Progenitor cell of endocrine pancreas (in vitro differentiated cells): ENCODE measurements around the gene COX20. TPM values are rescaled to one million over a fixed set of nuclear protein-coding genes. Genes with fewer than 3 reads are reported as not detected.

ENCODE experiments used
- DNase-seq: peaks from one replicate; pipeline ENCODE4 v3.0.0; 2021; ENCODE audit warnings: low spot score; ENCODE audit not compliant: unreplicated experiment
- H3K27ac Mint-ChIP-seq: 2 replicates; pipeline ENCODE4 v1.8.0; 2021; ENCODE audit warnings: mild to moderate bottlenecking, moderate library complexity, mixed read lengths
- H3K27me3 Mint-ChIP-seq: 2 replicates; pipeline ENCODE4 v1.8.0; 2021; ENCODE audit warnings: mixed read lengths
- H3K36me3 Mint-ChIP-seq: 2 replicates; pipeline ENCODE4 v1.8.0; 2022; ENCODE audit warnings: mixed read lengths; ENCODE audit not compliant: insufficient read depth
- H3K4me1 Mint-ChIP-seq: 2 replicates; pipeline ENCODE4 v1.8.0; 2021; ENCODE audit warnings: low read depth, mixed read lengths
- H3K4me3 Mint-ChIP-seq: 2 replicates; pipeline ENCODE4 v1.8.0; 2021; ENCODE audit warnings: low read depth, mild to moderate bottlenecking, moderate library complexity, mixed read lengths
- H3K9me3 Mint-ChIP-seq: 2 replicates; pipeline ENCODE4 v1.8.0; 2021; ENCODE audit warnings: low read depth, mixed read lengths
- total RNA-seq: library from RNA; stranded (reverse); gene quantifications from 2 replicates; pipeline ENCODE4 v1.2.1, GENCODE V29; 2021
- TF ChIP-seq, protein P1 (sequence below): fragments of 200-600 bp; sonication (generic); IDR thresholded peaks from one replicate; pipeline ENCODE4 v1.5.0; 2021; ENCODE audit warnings: antibody characterized with exemption, mild to moderate bottlenecking; ENCODE audit not compliant: unreplicated experiment

The COX20 gene
- total RNA-seq, 1 donor from 2014 or later: 31.8 TPM

DNA sequence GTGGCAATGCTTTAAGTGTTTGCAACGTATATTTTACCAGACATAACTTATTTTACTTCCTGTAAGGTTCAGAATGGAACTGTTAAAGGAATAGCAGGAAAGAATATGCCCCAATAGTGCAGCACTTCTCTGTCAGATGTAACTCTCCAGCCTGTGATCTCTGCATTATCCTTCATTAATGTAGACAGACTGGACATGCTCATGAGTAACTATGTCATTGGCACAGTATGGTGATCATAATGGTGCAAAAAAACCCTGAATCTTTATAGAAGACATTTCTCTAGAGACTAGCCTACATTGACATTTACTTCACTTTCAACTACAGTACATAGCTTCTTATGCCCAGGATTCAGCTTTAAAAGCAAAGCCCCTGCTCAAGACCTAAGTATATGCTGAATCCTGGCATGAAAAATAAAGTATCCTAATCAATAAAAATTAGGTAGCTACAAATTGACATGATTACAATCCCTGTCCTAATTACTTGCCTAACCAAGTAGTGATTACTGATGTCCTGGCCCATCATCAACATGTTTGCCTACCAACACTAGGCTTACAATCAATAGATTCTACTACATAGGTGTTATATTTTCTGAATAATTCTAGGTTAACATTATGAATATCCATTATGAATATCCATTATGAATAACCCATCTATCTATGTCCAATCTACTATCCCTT, 13.9 kb downstream of the COX20 start:
- DNase-seq: no peak
- no peaks in the 10 kb centered on the region for H3K9me3 Mint-ChIP-seq
- peaks cover 9% of the 10 kb centered on the region for H3K4me1 Mint-ChIP-seq
- TF ChIP-seq, protein P1, sequence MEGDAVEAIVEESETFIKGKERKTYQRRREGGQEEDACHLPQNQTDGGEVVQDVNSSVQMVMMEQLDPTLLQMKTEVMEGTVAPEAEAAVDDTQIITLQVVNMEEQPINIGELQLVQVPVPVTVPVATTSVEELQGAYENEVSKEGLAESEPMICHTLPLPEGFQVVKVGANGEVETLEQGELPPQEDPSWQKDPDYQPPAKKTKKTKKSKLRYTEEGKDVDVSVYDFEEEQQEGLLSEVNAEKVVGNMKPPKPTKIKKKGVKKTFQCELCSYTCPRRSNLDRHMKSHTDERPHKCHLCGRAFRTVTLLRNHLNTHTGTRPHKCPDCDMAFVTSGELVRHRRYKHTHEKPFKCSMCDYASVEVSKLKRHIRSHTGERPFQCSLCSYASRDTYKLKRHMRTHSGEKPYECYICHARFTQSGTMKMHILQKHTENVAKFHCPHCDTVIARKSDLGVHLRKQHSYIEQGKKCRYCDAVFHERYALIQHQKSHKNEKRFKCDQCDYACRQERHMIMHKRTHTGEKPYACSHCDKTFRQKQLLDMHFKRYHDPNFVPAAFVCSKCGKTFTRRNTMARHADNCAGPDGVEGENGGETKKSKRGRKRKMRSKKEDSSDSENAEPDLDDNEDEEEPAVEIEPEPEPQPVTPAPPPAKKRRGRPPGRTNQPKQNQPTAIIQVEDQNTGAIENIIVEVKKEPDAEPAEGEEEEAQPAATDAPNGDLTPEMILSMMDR: no peak
- H3K4me3 Mint-ChIP-seq: no peak overlapping the region
- peak overlapping the region; percentile 63 for H3K27ac Mint-ChIP-seq
- H3K27me3 Mint-ChIP-seq: no peaks in the 10 kb centered on the region
- H3K36me3 Mint-ChIP-seq: peaks cover 35% of the 10 kb centered on the region

- H3K27me3 Mint-ChIP-seq: no peaks in the 10 kb centered on the region
- H3K4me3 Mint-ChIP-seq: no peak overlapping the region
- DNase-seq: no peak
- no peaks in the 10 kb centered on the region for H3K9me3 Mint-ChIP-seq
- H3K27ac Mint-ChIP-seq: peak overlapping the region; percentile 67
- peaks cover 9% of the 10 kb centered on the region for H3K4me1 Mint-ChIP-seq
- TF ChIP-seq, protein P1: no peak
- H3K36me3 Mint-ChIP-seq: peaks cover 42% of the 10 kb centered on the region
Observed at GRCh38 chr1:244850099-244850852, 14.8 kb downstream of the COX20 start.

GRCh38 chr1:244850896-244851295, 15.4 kb downstream of the COX20 start:
- H3K9me3 Mint-ChIP-seq: no peaks in the 10 kb centered on the region
- H3K36me3 Mint-ChIP-seq: peaks cover 43% of the 10 kb centered on the region
- peaks cover 12% of the 10 kb centered on the region for H3K4me1 Mint-ChIP-seq
- H3K27me3 Mint-ChIP-seq: no peaks in the 10 kb centered on the region
- peak overlapping the region; percentile 64 for H3K27ac Mint-ChIP-seq
- TF ChIP-seq, protein P1: no peak
- H3K4me3 Mint-ChIP-seq: no peak overlapping the region
- DNase-seq: no peak

- Mint-ChIP-seq H3K27me3 (no peaks in the 10 kb centered on the region), H3K9me3 (no peaks in the 10 kb centered on the region), H3K4me3 (no peak overlapping the region), H3K36me3 (peaks cover 46% of the 10 kb centered on the region), H3K27ac (peak overlapping the region; percentile 72), H3K4me1 (peaks cover 12% of the 10 kb centered on the region)
- no peak for DNase-seq
- TF ChIP-seq, protein P1: no peak
Observed at GRCh38 chr1:244851546-244852231, 16.2 kb downstream of the COX20 start.

DNA sequence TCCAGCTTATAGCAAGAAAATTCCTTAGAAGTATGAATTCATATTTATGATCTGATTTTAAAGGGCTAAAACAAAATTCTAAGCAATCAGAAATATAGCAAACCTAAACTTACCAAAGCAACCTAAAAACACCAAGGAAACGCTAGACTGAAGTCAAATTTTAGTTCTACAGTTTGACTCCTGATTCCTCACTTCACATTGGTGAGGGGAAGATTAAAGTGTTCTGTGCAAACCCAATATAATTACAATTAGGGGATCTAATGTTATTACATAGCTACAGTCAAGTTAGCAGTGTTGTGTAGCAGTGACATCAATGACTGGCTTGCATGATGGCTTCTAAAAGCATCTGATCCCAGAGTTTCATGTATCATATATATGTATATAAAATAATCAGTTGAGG, 17.2 kb downstream of the COX20 start:
- no peak for DNase-seq
- no peaks in the 10 kb centered on the region for H3K9me3 Mint-ChIP-seq
- H3K27me3 Mint-ChIP-seq: no peaks in the 10 kb centered on the region
- no peak overlapping the region for H3K27ac Mint-ChIP-seq
- H3K4me1 Mint-ChIP-seq: peaks cover 12% of the 10 kb centered on the region
- H3K36me3 Mint-ChIP-seq: peaks cover 50% of the 10 kb centered on the region
- no peak overlapping the region for H3K4me3 Mint-ChIP-seq
- TF ChIP-seq, protein P1: no peak
